ENCODE measurements around the gene INPP5F. TPM values are rescaled to one million over a fixed set of nuclear protein-coding genes. Genes with fewer than 3 reads are reported as not detected.
"Not testable (repeated sequence)": the region's sequence is repeated elsewhere in the genome, so short reads cannot be mapped to it uniquely, and the experiment has no call there.

INPP5F gene
- total RNA-seq, 1 donor from 2014 or later, result 4.9 TPM

DNA sequence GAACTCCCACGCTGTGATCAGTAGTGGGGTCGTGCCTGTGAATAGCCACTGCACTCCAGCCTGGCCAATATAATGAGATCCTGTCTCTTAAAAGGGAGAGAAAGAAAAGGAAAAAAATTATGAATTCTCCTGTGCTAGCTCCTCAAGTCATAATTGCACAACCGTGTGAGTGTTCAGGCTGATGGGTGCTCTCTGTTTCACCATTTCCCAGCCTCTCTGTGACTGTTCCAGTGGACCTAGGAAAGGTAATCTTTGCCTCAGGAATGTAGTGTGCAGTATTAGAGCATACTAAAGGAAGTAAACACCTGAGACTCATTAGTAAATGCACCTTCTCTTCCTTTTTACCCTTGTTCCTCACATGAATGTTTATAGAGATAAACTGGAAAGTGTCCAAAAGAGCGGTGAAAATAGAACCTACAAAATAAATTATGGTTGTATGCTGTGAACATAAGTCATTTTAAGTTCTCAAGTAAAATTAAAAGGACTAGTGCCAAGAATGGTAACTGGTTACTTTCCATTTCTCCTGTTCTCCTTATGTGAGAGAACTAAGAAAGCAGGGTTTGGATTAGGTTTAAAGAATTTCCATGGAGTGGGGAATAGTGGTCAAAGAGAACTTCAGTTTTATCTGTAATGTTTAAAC, 42.7 kb downstream of the INPP5F start:
- no peaks in the 10 kb centered on the region for H3K9me3 ChIP-seq (replicated peaks)
- intact Hi-C loops (cut with micrococcal nuclease), result no loop called here
- H3K27me3 ChIP-seq (ENCODE audit: low read depth), result no peaks in the 10 kb centered on the region
- DNase-seq, result no peak
- no peaks in the 10 kb centered on the region for H3K36me3 ChIP-seq
- TF ChIP-seq, protein P1, sequence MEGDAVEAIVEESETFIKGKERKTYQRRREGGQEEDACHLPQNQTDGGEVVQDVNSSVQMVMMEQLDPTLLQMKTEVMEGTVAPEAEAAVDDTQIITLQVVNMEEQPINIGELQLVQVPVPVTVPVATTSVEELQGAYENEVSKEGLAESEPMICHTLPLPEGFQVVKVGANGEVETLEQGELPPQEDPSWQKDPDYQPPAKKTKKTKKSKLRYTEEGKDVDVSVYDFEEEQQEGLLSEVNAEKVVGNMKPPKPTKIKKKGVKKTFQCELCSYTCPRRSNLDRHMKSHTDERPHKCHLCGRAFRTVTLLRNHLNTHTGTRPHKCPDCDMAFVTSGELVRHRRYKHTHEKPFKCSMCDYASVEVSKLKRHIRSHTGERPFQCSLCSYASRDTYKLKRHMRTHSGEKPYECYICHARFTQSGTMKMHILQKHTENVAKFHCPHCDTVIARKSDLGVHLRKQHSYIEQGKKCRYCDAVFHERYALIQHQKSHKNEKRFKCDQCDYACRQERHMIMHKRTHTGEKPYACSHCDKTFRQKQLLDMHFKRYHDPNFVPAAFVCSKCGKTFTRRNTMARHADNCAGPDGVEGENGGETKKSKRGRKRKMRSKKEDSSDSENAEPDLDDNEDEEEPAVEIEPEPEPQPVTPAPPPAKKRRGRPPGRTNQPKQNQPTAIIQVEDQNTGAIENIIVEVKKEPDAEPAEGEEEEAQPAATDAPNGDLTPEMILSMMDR (IDR thresholded peaks at IDR 0.05; ENCODE audit: borderline replicate concordance), result no peak
- H3K4me1 ChIP-seq, result peaks cover 13% of the 10 kb centered on the region
- no peak overlapping the region for H3K27ac ChIP-seq (replicated peaks)
- no peak overlapping the region for H3K4me3 ChIP-seq

DNA sequence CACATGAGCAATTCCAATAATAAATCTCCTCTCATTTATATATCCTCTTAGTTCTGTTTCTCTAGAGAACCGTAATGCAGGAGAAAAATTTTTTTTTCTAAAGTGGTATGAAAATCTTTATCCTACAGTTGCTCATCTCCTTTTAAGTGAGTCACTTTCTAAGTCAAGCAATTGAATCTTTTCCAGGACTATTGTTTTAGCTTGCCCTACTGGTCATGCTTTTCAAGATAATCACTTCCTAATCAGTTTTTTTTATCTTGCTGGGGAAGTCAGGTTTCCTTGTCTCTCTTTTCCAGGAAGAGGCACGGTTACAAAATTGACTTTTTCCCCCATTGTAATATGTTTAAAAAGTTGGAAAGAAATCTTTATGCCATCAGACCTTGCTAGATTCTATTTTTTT, 44.0 kb downstream of the INPP5F start:
- no peaks in the 10 kb centered on the region for H3K36me3 ChIP-seq
- intact Hi-C loops (cut with micrococcal nuclease), result no loop called here
- peaks cover 13% of the 10 kb centered on the region for H3K4me1 ChIP-seq
- TF ChIP-seq, protein P1 (IDR thresholded peaks at IDR 0.05; ENCODE audit: borderline replicate concordance), result no peak
- H3K4me3 ChIP-seq, result no peak overlapping the region
- H3K27me3 ChIP-seq (ENCODE audit: low read depth), result no peaks in the 10 kb centered on the region
- DNase-seq, result no peak
- no peak overlapping the region for H3K27ac ChIP-seq (replicated peaks)
- H3K9me3 ChIP-seq (replicated peaks), result no peaks in the 10 kb centered on the region

DNA sequence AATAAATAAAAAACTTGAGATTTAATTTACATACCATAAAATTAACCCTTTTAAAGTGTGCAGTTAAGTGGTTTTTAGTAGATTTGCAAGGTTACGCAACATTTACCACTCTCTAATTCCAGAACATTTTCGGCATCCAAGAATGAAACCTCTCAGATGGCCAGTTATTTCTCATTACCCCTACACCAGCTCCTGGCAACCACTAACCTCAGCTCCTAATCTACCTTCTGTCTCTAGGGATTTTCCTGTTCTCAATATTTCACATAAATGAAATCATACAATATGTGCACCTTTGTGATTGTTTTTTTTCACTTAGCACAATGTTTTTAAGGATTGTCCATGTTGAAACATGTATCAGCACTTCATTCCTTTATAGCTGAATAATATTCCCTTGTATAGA, 45.1 kb downstream of the INPP5F start:
- H3K36me3 ChIP-seq, result no peaks in the 10 kb centered on the region
- H3K27me3 ChIP-seq (ENCODE audit: low read depth), result no peaks in the 10 kb centered on the region
- intact Hi-C loops (cut with micrococcal nuclease), result no loop called here
- H3K9me3 ChIP-seq (replicated peaks), result no peaks in the 10 kb centered on the region
- no peak overlapping the region for H3K4me3 ChIP-seq
- TF ChIP-seq, protein P1 (IDR thresholded peaks at IDR 0.05; ENCODE audit: borderline replicate concordance), result no peak
- no peak overlapping the region for H3K27ac ChIP-seq (replicated peaks)
- H3K4me1 ChIP-seq, result peaks cover 13% of the 10 kb centered on the region
- DNase-seq, result no peak

DNA sequence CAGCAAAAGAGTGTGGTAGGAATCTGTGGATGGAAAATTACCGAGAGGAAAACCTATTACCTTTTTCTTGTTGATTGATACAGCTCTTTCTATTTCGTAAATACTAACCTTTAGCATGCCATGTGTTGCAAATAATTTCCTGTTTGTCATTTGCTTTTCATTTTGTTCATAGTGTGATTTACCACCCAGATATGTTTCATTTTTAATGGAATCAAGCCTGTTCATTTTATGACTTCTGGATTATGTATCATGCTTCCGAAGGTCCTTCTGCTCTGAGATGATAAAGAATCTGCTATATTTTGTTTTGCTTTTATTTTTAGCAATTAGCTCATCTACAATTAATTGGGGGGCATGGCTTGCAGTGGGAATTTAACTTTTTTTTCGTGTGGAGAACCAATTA, 46.5 kb downstream of the INPP5F start:
- Histone ChIP-seq H3K4me1 (peaks cover 13% of the 10 kb centered on the region), H3K36me3 (no peaks in the 10 kb centered on the region), H3K27me3 (ENCODE audit: low read depth) (no peaks in the 10 kb centered on the region), H3K4me3 (no peak overlapping the region), H3K27ac (replicated peaks) (no peak overlapping the region), H3K9me3 (replicated peaks) (no peaks in the 10 kb centered on the region)
- DNase-seq, result no peak
- intact Hi-C loops (cut with micrococcal nuclease), result no loop called here
- TF ChIP-seq, protein P1 (IDR thresholded peaks at IDR 0.05; ENCODE audit: borderline replicate concordance), result no peak

DNA sequence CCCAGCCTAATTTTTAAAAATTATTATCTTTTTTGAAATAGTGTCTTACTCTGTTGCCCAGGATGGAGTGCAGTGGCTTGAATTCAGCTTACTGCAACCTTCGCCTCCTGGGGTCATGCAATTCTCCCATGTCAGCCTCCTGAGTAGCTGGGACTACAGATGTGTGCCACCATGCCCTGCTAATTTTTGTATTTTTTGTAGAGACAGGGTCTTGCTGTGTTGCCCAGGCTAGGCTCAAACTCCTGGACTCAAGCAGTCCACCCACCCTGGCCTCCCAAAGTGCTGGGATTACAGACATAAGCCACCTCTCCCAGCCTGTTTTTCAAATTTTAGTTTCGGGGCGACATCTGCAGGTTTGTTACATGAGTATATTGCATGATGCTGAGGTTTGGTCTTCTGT, 47.2 kb downstream of the INPP5F start:
- H3K27ac ChIP-seq (replicated peaks); H3K27me3 ChIP-seq (ENCODE audit: low read depth); DNase-seq; H3K9me3 ChIP-seq (replicated peaks); H3K36me3 ChIP-seq; H3K4me3 ChIP-seq; intact Hi-C loops (cut with micrococcal nuclease): not testable (repeated sequence)
- peaks cover 13% of the 10 kb centered on the region for H3K4me1 ChIP-seq

DNA sequence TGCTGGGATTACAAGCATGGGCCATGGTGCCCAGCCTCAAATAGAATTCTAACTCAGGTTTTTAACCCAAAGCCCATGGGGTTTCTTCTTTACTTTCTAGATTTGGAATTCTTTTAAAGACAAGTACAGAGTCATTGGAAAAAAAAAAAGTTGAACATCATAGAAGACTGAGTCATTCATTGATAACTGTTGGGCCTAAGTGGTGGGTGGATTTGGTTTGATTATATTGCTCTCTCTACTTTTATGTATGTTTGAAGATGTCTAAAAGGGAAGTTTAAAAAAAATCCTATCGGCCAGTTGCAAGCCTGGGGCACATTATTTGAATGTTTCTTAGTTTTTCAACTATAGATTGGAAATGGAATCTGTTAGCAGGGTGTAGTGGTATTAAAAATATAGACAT, 49.7 kb downstream of the INPP5F start:
- Histone ChIP-seq H3K36me3 (no peaks in the 10 kb centered on the region), H3K4me1 (peaks cover 2% of the 10 kb centered on the region), H3K9me3 (replicated peaks) (no peaks in the 10 kb centered on the region), H3K27ac (replicated peaks) (no peak overlapping the region), H3K4me3 (no peak overlapping the region), H3K27me3 (ENCODE audit: low read depth) (no peaks in the 10 kb centered on the region)
- DNase-seq, result no peak
- intact Hi-C loops (cut with micrococcal nuclease), result no loop called here
- TF ChIP-seq, protein P1 (IDR thresholded peaks at IDR 0.05; ENCODE audit: borderline replicate concordance), result no peak
